A375 (cell line): ENCODE data around the gene KLHL33. TPM values are rescaled to one million over a fixed set of nuclear protein-coding genes. Genes with fewer than 3 reads are reported as not detected.

Experiments
- small RNA-seq: library from RNA; depleted of rRNA; stranded (forward); fragments of <200 nt; gene quantifications from one replicate; pipeline ENCODE3, GENCODE V24; 2014
- total RNA-seq: library from RNA; depleted of rRNA; stranded (reverse); fragments of >200 nt; shearing (Covaris generic); gene quantifications from 2 replicates; pipeline ENCODE4 v1.2.3, GENCODE V29; 2014; rRNA removed

The KLHL33 gene
- total RNA-seq = 0.05 TPM in 1 of 2 replicates, not detected in the other

GRCh38 chr14:20435582-20436362 is at the start of gene KLHL33:
TSS of gene KLHL33 (minus strand) at chr14:20436166. CDS start at chr14:20435811, 355 bp downstream.

GRCh38 chr14:20469242-20469889 is 33.4 kb upstream of the KLHL33 start, which contains the start of gene PNP:
TSS of gene PNP (plus strand) at chr14:20469406. CDS start at chr14:20469525, 119 bp downstream.

GRCh38 chr14:20461225-20462141 is 25.5 kb upstream of the KLHL33 start, which contains the start of gene PIP4P1:
TSS of gene PIP4P1 (minus strand) at chr14:20461434. CDS start at chr14:20461325, 109 bp downstream.

GRCh38 chr14:20454516-20455354 is 18.8 kb upstream of the KLHL33 start, which contains the start of the genes APEX1 and OSGEP:
TSS of gene APEX1 (plus strand) at chr14:20455226. CDS start at chr14:20455646, 420 bp downstream.
TSS of gene OSGEP (minus strand) at chr14:20454812. CDS start at chr14:20454683, 129 bp downstream.

GRCh38 chr14:20412876-20413743 is 22.9 kb downstream of the KLHL33 start, which contains the start of gene TEP1:
TSS of gene TEP1 (minus strand) at chr14:20413501. CDS start at chr14:20408439, 5,062 bp downstream.

Small RNA genes lying within 50 kb of the gene (small RNA-seq; reads per million reads assigned to genes)
- 2.4 reads per million, percentile 76 among the genes with 10 or more reads in this experiment for gene RNA5SP382

Other genes starting within 250 kb of the KLHL33 start
- not detected in 2 replicates for gene OR11G2, start 245.3 kb downstream of the KLHL33 start, total RNA-seq
- not detected in 2 replicates for gene OR11H6, start 212.5 kb downstream of the KLHL33 start, total RNA-seq
- gene OR11H7, start 207.2 kb downstream of the KLHL33 start, total RNA-seq = not detected in 2 replicates
- not detected in 2 replicates for gene OR11H4, start 196.9 kb downstream of the KLHL33 start, total RNA-seq
- gene TTC5, start 130.2 kb downstream of the KLHL33 start, total RNA-seq = 12.7 and 17.9 TPM in 2 replicates
- gene CCNB1IP1, start 102.9 kb downstream of the KLHL33 start, total RNA-seq = 54.5 and 54.8 TPM in 2 replicates
- gene PARP2, start 92.5 kb downstream of the KLHL33 start, total RNA-seq = 19.1 and 23.5 TPM in 2 replicates
- 7.1 and 8.3 TPM in 2 replicates for gene TEP1, start 22.7 kb downstream of the KLHL33 start, total RNA-seq
- gene OSGEP, start 18.6 kb upstream of the KLHL33 start, total RNA-seq = 16.4 and 19.1 TPM in 2 replicates
- gene APEX1, start 19.1 kb upstream of the KLHL33 start, total RNA-seq = 86.7 and 96.2 TPM in 2 replicates
- 13.1 and 14.8 TPM in 2 replicates for gene PIP4P1, start 25.3 kb upstream of the KLHL33 start, total RNA-seq
- 59.5 and 62.4 TPM in 2 replicates for gene PNP, start 33.2 kb upstream of the KLHL33 start, total RNA-seq
- not detected in 2 replicates for gene RNASE10, start 69.4 kb upstream of the KLHL33 start, total RNA-seq
- not detected in 2 replicates for gene RNASE9, start 124.9 kb upstream of the KLHL33 start, total RNA-seq
- 0.11 TPM in 1 of 2 replicates, not detected in the other for gene RNASE11, start 151.8 kb upstream of the KLHL33 start, total RNA-seq
- gene RNASE12, start 155.2 kb upstream of the KLHL33 start, total RNA-seq = not detected in 2 replicates
- gene OR6S1, start 205.5 kb upstream of the KLHL33 start, total RNA-seq = not detected in 2 replicates
- 0.61 and 0.94 TPM in 2 replicates for gene RNASE4, start 248.4 kb upstream of the KLHL33 start, total RNA-seq